Putamen (tissue), 1 donor: ENCODE data around the gene CDK5RAP2.
"Not testable (repeated sequence)": the region's sequence is repeated elsewhere in the genome, so short reads cannot be mapped to it uniquely, and the experiment has no call there.

Source experiments
- DNase-seq: peaks from one replicate; pipeline ENCODE4 v3.0.0-alpha.2; 2016; ENCODE audit warnings: low spot score

The CDK5RAP2 gene

DNA sequence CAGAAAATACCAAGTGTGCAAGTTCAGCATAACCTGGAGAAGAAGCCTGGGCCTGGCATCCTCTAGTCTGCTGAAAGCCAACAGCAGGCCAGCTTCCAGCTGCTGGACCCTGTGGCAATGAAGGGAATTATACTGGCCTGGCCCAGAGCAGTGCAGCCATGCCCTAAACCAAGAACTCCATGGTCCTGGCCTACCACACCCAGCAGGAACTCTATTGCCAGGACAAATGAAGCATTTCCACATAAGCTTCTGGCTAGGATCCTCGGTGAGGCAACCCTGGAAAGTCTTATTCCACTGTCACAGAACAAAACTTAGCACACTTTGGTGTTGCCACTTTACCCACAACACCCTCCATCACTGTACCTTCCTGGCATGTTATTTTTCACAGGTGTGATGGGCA lies 35.5 kb downstream of the CDK5RAP2 start:
- DNase-seq: no peak

DNA sequence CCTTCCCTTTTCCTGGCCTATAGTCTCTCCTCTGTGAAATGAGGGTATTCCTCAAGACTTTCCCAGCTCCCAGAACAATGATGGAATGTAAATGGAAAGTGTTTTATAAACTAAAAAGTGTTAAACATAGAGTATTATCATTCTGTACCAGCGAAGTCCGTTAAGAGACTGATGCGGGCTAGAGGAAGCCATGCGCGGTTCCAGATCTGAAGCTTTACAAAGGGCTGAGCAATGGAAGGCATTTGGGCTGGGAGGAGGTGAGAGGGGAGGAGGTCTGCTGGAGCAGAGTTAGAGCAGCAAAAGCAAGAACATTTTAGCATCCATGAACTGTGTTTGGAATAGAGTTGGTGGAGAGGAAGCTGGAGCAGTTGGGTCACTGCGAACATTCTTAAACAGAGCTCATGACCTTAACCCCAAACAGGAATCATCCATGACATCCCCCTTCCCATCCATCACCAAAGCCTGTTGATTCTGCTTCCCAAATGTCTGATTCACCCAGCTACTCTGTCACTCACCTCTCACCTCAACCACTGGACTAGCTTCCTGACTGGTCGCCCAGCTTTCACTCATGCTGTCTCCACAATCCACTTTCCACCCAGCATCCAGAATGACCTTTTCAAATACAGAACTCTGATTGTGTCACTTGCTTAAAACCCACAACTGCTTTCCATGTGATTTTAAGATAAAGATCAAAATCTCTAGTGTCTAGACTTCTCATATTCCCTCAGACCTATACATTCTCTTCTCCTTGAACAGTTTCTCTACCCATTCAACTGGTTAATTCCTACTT lies 37.1 kb downstream of the CDK5RAP2 start:
- no peak for DNase-seq

DNA sequence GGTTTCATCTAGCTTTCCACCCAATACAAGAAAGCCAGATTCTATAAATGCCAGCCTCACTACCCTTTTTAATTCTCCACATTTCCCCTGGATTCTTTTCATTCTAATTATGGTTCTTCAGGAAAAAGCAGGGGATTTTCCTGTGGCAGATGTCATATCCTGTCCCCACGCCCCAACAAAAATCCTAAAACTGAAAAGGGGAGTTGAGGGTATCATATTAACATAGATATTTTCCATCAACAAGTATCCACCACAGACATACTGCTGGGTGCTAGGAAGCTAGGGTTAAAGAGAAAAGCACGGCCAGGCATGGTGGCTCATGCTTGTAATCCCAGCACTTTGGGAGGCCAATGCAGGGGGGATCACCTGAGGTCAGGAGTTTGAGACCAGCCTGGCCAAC lies 38.0 kb downstream of the CDK5RAP2 start:
- no peak for DNase-seq

DNA sequence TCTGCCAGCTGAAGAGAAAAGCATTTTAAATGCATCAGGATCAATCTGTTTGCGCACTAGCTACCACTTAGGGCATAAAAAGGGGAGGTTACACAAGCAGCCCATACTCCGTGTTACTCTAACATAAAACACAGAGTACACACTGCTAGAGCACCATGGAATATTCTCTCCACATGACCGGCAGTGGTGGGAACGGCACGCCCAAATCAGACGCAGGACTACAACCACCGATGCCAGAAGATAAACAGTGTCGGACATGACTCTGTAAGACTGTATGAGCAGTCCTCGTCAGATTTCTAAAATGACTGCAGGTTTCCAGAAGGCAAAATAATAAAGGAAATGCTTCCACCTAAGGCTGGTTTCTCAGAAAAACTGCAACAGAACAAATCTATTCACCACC lies 40.0 kb downstream of the CDK5RAP2 start:
- no peak for DNase-seq

DNA sequence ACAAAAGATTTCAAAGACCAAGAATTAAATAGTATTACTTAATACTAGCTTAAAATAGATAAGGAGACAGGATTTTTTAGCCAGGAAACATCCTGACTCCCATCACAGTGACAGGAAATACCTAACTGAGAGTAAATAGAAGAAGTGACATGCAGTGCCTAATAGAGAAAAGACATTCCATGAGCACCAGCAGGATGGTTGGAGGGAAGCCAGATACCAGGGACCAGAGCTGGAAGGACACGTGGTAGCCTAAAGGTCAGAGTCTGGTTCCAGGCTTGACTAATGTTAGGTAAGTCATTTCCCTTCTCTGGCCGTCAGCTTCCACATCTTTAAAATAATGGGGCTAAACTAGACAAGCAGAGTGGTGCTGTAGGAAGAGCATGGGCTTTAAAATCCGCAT lies 41.6 kb downstream of the CDK5RAP2 start:
- DNase-seq: no peak

DNA sequence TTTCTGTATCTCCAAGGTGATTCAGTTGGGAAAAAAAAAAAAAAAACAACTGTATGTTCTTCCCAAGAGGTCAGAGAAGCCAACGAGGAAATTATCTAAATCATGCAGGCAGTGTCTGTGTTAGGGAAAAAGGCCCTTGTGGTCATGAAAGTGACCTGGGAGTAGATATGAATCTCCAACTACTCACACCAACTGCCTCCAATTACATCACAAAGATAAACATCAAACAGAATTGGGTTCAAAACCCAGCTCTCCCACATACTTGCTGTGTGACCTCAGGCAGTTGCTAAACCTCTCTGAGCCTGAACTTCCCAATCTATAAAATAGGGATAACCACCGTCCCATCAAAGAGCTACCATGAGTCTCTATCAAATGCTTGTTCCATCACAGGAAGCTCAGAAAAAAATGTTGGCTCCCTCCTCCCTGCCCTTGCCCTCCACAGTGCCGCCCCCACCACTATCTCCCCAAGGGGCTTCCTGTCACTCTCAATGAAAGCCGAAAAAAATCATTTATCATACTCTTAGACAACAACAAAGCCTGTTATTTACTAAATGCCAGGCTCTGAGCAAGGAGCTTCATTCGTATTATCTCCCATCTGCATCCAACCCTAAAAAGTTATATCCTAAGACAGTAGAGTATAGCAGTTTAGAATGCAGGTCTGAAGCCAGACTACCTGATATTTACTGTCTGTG lies 42.9 kb downstream of the CDK5RAP2 start:
- DNase-seq: no peak

DNA sequence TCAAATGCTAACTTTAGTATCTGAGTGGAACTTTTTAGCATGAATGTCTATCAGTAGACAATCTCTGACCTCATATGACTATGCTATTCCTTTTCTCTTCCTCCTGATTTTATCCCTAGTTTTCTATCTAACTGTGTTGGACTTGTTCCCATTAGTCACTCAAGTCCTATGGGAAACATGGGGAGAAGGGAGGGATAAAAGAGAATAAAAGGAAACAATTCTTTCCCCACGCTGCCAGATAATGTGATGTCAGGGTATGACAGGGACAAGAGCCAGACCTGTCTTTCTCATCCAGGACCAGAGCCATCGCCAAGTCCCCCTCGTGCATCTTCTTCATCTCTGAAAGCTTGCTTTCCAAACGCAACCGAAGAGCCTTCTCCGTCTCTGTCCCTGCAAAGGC lies 43.9 kb downstream of the CDK5RAP2 start:
- no peak for DNase-seq

DNA sequence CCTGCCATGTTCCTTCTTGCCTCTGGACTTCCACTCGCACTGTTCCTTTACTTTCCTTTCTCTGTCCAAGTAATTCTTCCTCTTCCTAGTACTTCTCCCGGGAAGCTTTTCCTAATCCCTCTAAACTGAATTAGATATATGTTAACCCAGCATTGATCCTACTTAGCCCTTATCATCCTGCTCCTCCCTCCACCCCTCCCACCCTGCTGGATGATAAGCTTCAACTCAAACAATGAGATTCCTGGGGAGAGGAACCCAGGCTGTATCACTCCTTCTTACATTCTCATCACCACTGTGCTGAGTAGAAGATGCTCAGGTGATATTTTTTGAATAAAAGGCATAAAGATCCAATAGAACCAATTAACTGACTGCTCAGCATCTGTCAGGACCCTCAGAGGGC lies 45.7 kb downstream of the CDK5RAP2 start:
- DNase-seq: no peak

DNA sequence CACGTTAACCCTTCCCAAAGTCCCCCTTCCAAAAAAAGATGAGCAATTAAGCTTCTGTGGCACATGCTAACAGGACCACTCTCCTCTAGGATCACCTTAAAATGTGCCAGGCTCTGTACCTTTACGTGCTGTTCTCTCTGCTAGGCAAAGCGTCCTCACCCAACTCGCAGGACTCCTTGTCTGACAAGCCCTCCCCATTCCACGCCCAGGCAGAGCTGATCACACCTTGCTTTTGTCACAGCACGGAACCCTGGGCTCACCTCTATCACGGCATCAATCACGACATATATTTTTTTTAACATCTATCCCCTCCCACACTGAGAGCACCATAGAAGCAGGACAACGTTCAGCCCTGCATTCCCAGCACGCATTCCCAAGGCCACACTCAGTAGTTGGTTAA lies 47.1 kb downstream of the CDK5RAP2 start:
- DNase-seq: no peak

DNA sequence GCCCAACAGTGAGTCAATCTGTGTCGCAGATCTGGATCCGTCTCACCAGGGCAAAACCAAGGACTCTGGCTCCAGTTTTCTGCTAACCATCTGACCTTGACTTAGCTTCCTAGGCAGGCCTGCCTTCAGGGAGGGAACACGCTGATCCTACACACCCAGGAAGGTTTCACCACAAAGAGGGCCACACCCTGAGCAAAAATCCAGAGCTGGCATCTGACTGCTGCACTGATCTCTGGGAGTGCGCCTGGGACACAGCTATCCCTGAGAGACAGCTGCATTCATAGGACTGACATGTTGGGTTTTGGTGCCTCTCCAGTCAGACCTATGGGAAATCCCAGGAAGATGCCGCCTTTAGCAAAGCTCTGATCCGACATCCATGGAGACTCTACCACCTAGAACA lies 47.5 kb downstream of the CDK5RAP2 start:
- no peak for DNase-seq

DNA sequence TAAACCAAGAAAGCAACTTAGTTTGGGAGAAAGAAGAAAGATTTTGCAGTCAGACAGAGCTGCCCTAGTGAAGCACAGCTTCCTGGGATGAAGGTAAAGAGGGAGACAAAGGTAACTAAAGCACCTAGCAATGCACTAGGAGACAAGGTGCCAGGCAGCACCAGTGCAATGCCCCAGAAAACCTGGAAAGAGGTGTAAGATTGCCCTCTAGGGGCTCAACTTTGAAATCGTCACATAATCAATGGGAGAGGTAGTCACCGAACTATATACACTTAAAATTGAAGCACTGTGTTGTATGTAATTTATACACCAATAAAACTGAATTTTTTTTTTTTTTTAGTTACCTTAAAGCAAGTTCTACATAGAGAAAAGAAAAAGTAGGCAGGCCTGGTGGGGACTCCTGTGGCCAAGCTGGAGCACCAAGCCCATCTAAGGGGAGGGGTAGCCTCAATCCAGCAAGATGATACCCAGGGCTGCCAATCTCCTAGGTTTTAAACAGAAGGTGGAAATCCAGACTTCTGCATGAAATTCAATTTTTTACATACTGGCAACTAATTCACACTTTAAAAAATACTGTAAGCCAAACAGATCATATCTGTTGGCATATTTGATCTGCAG lies 48.2 kb downstream of the CDK5RAP2 start:
- peak; percentile 48 for DNase-seq

DNA sequence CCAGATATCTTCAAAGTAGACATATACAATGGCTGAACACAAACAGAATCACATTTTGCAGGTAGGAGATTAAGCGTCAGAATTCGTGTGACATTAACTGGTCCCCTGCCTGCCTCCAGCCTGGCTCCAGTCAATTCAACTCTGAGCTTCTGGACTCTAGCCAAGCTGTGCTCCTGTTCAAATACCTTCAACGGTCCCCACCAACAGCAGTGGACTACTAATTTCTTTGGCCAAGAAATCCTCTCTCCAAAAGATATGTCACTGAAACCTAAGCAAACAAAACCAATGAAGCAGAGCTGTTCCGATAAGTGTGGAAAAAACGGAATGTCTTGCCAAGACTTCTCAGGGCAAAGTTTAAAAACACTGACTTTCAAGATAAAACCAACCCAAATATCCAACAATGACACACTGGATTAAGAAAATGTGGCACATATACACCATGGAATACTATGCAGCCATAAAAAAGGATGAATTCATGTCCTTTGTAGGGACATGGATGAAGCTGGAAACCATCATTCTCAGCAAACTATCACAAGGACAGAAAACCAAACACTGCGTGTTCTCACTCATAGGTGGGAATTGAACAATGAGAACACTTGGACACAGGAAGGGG lies 49.6 kb downstream of the CDK5RAP2 start:
- not testable (repeated sequence) for DNase-seq

DNA sequence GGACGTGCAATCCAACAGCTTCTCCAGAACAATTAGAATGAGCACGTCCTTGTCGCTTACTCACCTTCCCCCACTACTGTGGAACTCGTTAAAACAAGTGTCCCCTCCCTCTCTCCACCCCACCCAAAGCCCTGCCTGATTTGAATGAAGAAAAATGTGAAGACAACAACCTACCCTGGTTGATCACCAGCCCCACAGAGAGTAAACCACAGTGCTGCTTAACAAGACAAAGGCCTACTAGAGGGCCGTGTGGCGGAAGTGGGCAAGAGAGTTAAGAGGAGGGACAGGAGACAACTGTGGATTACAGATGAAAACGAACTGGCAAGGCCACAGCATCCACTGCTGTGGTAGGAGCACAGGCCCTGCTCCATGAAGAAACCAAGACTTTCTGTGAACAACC lies 51.1 kb downstream of the CDK5RAP2 start:
- DNase-seq: no peak

DNA sequence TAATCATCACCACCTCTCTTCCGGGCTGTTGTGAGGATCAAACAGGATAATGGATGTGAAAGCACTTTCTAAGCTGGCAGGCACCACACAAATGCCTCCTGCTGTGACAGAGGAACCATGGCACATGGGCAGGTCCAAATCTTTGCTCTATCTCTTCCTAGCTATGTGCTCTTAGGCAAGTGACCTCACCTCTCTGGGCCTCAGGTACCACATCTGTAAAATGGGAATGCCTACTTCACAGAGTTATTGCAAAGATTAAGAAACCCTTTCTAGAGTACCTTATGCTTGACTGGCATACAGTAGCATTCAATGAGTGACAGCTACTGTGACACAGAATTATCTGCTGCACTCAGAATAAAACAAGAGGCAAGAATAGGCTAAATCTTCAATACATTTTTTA lies 51.6 kb downstream of the CDK5RAP2 start:
- DNase-seq: no peak

DNA sequence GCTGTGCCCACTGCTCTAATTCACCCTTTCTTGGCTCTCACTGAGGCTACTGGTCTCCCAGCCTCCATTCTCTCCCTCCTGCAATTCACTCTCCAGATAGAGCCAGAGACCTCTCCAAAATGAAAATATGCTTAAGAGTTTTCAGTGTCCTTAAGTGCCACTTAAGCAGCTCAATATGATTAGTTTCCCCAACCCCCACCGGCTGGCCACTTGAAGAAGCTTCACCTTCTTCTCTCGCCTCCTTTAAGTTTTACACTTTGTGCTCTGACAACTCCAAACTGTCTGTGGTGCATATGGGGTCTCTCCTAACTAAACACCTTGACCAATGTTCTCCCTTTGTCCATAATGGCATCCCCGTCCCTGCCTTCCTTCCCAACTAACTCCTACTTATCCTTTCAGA lies 53.4 kb downstream of the CDK5RAP2 start:
- no peak for DNase-seq

DNA sequence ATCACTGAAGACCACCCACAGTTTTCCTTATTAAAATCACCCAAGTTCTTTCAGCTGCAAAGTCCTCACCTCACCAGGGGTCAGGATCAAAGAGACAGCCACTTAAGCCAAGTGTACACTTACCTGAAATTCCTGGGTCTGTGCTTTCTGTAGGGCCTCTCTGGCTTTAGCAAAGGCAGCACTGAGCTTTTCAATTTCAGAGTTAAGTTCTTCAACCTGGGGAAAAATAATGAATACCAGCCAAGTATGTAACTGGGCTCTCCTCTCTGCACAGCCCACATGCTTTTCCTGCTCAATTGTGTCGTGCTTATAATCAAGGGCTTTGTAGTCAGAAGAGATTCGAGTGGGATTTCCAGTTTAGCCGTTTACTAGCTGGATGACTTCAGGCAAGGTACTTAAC lies 55.1 kb downstream of the CDK5RAP2 start:
- no peak for DNase-seq

DNA sequence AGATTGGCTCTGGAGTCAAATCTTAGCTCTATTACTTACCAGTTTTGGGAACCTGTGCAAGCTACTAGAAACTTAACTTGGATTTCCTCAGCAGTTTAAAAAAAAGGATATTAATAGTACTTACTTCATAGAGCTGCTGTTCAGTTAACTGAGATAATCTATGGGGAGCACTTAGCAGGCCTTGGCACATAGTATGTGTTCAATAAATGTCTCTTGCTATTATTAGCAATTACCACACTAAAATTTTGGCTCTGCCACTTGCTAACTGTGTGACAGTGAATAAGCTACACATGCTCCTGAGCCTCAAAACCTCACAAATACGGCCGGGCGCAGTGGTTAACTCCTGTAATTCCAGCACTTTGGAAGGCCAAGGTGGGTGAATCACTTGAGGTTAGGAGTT lies 55.9 kb downstream of the CDK5RAP2 start:
- no peak for DNase-seq

DNA sequence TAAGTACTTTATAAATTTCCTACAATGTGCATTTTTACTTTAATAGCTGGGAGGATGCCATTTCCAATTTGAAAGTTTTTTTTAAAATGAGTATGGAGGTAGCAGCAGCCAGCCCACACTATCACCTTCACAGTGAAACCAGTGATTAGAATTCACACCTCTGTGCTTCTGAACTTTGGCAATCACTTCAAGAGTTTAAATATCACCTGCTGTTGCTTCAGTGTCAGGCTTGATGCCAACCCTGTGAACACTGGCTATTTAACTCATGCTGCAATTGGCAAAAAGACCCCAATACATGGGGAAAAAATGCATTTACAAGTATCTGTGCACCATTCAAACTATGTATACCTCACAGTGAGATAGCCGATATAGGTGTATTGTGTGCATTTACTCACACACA lies 57.4 kb downstream of the CDK5RAP2 start:
- DNase-seq: no peak

DNA sequence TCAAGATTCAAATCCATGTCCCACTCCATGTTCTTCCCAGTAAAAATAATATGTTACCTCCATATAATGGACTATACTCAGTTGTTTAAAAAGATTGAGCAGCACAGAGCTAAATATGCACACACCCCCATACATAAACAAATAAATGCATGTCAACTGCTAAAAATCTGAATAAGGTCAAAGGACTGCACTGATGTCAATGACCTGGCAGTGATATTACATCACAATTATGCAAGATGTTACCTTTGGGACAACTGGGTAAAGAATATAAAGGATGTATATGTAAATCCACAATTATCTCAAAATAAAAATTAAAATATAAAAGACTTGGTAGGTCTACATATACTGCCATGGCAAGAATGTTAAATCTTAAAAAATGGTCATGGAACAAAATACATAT lies 57.9 kb downstream of the CDK5RAP2 start:
- no peak for DNase-seq

DNA sequence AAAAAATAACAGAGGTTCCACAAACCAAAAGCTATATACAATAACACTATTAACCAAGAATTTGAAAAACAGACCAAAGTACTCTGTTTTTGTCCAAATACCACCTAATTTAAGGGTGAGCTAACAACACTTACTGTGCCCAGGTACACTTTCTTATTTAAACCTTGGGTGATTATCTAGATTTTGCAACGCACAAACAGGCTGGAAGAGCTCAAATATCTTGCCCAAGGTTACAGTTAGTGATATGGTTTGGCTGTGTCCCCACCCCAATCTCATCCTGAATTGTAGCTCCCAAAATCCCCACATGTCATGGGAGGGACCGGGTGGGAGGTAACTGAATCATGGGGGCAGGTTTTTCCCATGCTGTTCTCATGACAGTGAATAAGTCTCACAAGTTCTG lies 58.9 kb downstream of the CDK5RAP2 start:
- no peak for DNase-seq

DNA sequence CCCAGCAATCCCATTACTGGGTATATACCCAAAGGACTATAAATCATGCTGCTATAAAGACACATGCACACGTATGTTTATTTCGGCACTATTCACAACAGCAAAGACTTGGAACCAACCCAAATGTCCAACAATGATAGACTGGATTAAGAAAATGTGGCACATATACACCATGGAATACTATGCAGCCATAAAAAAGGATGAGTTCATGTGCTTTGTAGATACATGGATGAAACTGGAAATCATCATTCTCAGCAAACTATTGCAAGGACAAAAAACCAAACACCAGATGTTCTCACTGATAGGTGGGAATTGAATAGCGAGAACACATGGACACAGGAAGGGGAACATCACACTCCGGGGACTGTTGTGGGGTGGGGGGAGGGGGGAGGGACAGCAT lies 64.0 kb downstream of the CDK5RAP2 start:
- not testable (repeated sequence) for DNase-seq

DNA sequence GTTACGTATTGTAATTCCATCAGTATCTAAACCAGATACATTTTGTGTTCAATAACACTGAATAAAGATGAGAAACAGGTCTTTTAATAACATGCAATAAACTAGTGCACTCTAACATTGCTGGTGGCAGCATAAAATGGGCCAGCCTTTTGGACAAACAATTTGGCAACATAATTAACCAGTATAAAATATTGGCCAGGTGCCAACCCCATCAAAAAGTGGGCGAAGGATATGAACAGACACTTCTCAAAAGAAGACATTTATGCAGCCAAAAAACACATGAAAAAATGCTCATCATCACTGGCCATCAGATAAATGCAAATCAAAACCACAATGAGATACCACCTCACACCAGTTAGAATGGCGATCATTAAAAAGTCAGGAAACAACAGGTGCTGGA lies 64.5 kb downstream of the CDK5RAP2 start:
- DNase-seq: not testable (repeated sequence)

DNA sequence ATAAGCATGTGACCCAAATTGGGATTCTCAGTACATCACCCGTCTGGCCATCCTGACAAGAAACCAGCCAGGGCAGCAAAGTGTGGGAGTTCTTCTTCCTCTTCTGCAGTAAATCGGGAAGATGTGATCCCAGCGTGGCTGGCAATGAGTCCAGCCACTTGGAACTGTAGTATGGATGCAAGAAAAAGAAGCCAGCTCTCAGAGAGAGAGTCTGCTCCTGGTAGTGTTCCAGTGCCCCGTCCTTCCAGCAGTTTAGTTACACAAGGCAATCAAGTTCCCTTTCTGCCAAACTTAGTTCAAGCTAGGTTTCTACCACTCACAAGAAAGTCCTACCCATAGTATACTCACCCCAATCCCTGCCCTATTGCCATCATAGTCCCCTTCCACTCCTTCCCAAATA lies 65.6 kb downstream of the CDK5RAP2 start:
- DNase-seq: no peak
